Right ventricle myocardium superior (tissue), 1 donor: ENCODE data around the gene CAMK4. TPM values are rescaled to one million over a fixed set of nuclear protein-coding genes. Genes with fewer than 3 reads are reported as not detected.

Experiments
- ATAC-seq: fragments of 200-7000 bp; cut with Tn5 transposase; one replicate; pipeline ENCODE4 v1.9.1; 2020; ENCODE audit warnings: mild to moderate bottlenecking; ENCODE audit not compliant: poor library complexity
- DNase-seq: peaks from one replicate; pipeline ENCODE4 v3.0.0-alpha.2; 2020
- intact Hi-C: fragments of 100-400 bp; cut with DNase I; formaldehyde crosslinking; loops from one replicate; pipeline ENCODE4 v1.11.2; 2022
- total RNA-seq: library from RNA; stranded (reverse); fragmentation: NEBNext Ultra II Directional; extraction: Animal tissue kit (Norgen Biotek cat#: 25700); gene quantifications from one replicate; pipeline ENCODE4 v1.2.1, GENCODE V29; 2021
- donor health status: DM: no; HTN: yes; CAD: no; lungs with severe emphysema.

Gene CAMK4
- total RNA-seq, 1 donor from 2014 or later: 0.16 TPM

DNA sequence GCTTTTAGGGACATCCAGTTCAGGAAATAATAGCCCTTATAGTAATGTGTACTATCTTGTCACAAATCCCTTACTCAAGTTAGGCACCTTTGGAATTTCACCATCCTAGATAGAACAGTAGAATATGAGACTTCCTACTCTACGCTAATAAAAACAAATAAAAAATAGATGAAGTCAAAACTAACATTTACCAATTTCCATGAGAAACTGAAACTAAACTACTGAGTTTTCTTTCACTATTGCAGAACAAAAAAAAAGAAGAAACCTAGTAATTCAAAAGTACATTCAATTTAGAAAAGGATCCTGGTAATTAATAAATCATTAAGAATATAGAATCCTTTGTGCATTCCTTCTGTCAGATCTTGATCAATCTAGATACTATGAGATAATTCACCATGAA lies 274.2 kb downstream of the CAMK4 start:
- ATAC-seq: no peak
- intact Hi-C loops: no loop called here
- no peak for DNase-seq

DNA sequence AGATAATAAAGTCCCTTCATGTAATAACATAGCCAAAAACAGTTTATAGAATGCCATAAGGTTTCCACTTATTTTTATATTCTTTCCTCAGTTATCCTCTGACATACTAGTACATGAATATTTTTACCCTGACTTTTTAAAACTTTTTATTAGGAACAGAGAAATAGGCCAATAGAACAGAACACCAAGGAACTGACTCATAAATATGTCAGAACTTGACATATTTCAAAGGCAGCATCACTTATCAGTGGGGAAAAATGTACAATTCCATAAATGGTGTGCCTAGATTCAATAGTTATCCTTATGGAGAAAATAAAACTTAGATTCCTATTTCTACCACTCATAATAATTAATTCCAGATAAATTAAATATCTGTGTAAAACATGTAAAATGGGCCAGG lies 278.8 kb downstream of the CAMK4 start:
- intact Hi-C loops: no loop called here
- DNase-seq (no peak), ATAC-seq (no peak)

DNA sequence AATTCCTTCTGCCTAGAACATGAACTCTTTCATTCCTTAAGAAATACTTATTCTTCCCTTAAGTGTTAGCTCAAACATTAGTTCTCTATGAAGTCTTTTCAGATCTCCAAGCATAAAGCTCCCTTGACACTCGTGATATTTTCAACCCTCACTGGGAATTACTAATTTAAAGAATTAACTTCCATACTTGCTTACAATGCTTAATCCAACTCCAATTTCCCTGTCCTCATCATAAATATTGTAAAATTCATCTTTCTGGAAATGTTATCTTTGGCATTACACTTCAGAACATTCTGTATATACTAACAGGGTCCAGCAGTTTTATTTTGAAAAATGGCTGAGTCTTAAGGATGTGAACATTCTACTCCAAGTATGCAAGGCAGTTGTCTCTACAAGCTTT lies 280.9 kb downstream of the CAMK4 start:
- no peak for ATAC-seq
- intact Hi-C loops: no loop called here
- DNase-seq: no peak

DNA sequence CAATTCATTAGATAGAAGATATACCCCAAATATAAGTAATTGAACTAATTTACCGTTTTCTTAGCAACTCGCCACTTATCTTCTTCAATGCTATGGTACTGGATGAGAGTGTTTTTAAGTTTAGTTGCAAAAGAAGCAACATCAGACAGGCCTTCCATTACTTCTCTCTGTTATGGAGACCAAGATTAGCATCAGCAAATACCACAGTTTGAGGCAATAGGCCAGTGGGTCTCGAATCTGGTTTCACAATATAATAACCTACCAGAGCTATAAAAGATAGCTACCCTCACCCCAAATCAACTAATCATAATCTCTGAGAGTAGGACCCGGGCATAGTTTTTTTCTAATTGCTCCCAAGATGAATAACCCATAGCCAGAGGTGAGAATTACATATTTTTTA lies 283.1 kb downstream of the CAMK4 start:
- intact Hi-C loops: no loop called here
- DNase-seq: no peak
- no peak for ATAC-seq

DNA sequence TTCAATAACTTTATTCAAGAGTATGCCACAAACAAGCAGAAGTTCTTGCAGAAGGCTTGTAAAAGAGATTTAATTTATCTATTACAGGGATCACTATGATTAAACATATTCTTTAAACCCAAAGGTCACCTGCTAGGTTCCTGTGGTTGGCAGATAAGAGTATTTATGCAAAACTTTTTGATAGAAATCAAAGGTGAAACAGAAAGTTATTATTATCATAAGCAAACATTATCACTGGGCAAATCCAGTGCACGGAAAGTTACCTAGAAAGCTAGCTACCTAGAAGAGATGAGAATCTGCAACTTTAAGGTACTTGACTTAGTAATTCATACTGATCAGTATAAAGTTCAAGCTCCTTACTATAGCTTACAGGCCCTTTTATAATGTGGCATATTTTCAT lies 284.9 kb downstream of the CAMK4 start:
- ATAC-seq: no peak
- intact Hi-C loops: no loop called here

DNA sequence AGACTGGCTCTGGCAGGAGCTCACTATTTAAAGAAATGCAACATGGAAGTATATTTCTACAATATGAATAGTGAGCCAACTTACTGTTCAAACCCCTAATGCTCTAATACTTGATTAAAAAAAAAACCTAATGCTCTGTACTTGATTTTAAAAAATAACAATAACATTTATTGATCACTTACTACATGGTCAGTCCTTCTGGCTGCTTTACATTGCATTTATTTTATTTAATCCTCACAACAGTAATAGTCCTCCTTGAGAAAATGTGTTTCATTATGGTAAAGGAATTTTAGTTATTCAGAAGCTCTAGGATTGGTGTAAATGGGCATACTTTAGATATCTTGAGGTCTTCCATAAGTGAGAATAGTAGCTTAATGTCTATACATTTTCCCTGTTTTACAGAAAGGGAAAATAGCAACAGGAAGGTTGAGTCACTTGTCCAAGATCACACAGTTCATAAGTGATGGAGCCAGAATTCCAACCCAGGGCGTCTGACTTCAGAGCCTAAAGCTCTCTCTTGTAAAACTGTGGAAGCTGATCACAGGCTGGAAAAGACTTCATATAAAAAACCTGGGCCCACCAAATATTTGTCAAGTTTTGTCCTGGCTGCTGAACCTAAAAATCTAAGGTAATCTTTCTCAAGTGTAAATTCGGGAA lies 287.1 kb downstream of the CAMK4 start:
- ATAC-seq: no peak
- no peak for DNase-seq
- intact Hi-C loops: no loop called here

More for the DNA sequence above, 284.9 kb downstream of the CAMK4 start:
- no peak for DNase-seq

DNA sequence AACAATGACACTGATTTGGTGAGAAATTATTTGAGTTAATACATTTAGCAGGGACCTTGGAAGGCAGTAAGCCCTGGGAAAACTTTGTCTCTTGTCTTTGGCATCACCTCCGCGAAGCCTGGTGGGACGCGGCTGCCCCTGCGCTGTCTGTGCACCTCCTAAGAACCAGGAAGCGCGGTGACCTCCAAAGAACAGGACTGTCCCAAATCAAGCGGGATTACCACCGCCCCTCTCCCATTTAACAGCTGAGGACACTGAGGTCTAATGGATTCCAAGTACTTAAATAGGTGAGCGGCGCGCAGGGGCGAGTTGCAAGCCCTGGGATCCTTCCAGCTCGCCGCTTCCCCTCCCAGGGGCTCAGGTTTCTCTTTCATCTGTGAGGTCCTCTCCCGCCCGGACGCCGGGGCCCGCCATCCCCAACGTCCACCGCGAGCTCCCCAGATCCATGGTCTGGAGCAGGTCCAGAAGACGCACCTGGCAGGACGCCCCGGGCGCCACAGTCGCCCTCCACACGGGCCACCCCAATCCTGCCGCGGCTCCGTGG lies 287.7 kb downstream of the CAMK4 start:
- no peak for DNase-seq
- peak; percentile 25 for ATAC-seq
- intact Hi-C loops: no loop called here

DNA sequence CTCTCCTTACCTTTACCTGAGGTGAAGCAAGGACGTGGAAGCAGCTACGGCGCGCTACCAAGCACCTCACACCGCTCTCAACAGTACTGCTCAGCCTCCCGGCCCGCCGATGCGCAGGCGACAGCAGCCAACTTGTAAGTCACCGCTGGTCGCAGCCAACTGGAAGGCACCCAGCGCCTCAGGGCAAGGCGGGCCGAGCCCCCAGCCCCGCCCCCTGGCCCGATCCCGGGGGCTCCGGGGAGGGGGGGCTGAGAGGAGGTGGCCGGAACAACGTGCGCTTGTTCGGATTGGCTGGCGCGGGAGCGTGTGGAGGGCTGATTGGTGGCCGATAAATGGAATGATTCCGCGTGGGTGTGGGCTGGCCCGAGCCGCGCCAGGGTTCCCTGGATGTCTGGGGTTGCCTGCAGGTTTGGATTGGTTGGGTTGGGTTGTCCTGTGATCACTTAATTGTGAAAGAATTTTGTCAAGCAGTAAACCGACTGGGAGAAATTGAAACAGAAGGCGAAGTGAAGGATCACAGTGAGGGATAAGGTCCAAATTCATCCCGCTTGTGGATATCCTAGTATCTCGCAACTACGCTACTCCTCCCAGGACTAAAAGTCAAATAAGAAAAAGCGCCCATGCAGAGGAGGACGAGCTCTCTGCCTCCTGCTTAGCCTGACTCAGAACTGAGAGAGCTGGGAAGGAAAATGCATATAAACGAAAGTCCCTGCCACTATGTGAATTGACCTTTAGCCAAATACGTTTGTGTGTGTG lies 288.4 kb downstream of the CAMK4 start, which contains the start of gene STARD4:
Gene STARD4 (minus strand): TSS at position 161 of the 756 bp plus-strand sequence. CDS start 5,102 bp downstream, outside the sequence.
- intact Hi-C loops: no loop called here
- DNase-seq (peak; percentile 96), ATAC-seq (peak; percentile 98)

DNA sequence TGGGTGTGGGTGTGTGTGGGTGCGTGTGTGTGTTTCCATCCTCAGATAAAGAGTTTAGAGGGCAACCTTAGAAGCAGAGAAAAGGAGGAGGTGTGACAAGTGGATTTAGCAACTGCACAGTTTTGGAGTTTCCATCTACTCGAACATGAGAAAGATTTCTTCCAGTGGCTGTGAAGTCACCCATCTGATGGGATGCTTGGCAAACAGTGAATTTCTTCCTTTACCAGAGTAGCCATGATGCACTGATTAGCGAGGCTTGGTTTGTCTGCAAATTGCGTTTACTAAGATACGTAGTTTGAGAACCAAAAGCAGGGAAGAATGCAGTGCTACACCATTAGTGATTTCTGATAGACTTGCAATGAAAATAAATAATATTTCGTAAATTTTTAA lies 288.9 kb downstream of the CAMK4 start:
- intact Hi-C loops: no loop called here
- DNase-seq: no peak
- ATAC-seq: no peak

DNA sequence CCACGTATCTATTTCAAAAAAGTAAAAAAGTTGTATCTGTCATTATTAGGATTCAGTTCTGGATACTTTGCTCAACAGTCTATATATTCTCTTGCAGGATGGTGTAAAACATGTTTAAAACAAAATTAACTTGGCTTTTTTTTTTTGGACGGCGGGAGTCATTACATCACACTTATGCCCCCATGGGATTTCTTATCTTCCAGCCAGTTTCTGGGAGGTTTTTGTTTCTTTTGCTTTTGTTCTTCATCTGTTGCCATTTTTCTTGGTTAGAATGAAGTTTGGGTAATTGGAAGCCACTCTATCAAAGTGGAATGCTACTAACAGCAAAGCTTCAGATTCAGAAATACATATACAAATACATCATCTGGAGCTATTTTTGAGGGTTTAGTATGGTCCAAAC lies 289.9 kb downstream of the CAMK4 start:
- DNase-seq: no peak
- intact Hi-C loops: no loop called here

DNA sequence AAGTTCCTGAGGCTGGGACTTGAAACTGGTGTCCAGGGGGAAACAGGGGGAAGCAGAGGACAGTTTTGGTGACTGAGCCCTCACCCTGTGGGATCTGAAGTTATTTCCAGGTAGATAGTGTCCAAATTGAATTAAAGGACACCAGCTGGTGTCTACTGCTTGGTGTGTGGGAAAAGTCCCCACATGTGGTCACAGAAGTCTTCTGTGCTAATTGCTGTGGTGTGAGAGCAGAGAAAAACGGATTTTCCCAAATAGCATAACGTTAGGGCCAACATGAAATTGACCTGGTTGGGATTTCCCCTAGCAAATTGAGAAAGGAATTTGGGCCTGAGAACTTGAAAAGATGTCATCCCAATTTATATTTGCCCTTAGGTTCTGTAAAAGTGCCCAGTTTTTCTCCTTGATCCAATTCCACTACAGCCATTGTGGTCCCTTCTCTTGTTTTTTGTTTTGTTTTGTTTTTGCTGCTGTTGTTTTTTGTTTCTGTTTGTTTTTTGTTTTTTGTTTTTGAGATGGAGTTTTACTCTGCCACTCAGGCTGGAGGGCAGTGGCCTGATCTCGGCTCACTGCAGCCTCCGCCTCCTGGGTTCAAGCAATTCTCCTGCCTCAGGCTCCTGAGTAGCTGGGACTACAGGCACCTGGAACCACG lies 293.8 kb downstream of the CAMK4 start:
- intact Hi-C loops: no loop called here
- ATAC-seq (no peak), DNase-seq (no peak)

More for the DNA sequence above, 289.9 kb downstream of the CAMK4 start:
- ATAC-seq: no peak

DNA sequence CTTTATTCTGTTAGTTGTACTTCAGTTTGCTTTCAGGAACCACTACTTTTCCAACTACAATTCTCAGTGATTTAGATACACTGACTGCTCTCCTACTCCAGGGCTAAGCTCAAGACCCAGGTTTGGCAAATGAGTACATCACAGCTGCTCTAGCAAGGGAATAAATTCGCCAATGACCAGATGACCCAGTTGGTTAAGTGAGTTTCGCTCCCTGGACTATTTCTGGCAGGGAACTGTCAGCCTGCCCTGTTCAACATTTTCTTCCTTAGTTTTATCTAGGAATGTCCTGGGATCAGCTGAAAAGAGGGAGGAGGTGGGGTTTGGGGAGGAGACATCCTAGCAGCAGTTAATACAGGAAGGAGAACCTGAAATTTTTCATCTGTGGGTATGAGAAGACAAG lies 294.6 kb downstream of the CAMK4 start:
- DNase-seq (no peak), ATAC-seq (no peak)
- intact Hi-C loops: no loop called here

DNA sequence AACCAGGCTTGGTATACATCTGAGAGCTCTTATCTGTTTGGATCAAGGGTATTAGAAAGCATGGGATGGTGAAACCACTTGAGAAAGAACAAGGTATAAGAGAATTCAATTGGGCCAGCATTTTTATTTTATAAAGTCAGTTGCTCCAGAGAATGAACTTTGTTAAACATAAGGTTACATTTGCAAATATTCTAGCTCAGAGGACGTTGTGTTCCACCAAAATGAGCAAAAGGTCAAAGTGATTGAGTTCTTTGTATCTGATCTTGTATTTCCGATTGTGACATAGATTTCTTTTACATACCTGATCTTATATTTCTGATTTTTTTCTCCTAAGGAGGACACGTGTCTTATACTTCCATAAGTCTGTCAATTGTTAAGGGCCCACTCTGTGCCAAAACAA lies 296.7 kb downstream of the CAMK4 start:
- DNase-seq (no peak), ATAC-seq (no peak)
- intact Hi-C loops: no loop called here

DNA sequence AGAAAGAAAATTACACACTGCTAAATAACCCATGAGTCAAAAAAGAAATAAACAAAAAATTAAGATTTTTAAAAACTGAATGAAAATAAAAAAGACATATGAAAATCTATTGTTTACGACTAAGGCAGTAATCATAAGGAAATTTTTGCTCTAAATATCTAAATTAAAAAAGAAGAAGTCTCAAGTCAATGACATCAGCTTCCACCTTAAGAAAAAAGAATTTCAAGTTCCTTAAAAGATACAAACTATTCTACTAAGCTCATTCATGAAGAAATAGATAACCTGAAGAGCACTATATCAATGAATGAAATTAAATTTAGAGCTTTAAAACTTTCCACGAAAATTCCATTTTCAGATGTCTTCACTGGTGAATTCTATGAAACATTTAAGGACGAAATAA lies 303.9 kb downstream of the CAMK4 start:
- no peak for ATAC-seq
- DNase-seq: no peak
- intact Hi-C loops: no loop called here

DNA sequence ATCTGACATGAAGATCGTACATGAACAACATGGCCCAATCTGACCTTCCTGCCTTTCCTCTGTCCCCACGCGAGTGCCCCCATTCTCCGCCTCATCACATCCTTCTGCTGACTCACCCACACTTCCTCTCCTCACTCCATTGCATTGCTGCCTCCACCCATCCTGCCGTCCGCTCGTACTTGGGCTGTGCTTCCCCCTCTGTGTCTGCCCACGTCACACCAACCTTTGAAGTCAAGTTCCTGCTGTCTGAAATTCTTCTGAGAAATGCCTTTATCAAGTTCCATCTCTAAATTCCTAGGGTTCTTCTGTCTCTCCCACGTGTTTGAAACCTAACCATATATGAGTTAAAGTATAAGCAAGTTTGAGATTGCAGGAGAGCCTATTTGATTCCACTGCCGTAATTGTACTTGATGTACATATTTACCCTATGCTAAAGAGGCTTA lies 306.1 kb downstream of the CAMK4 start:
- ATAC-seq: peak; percentile 89
- intact Hi-C loops: loop anchor here (5.0 kb wide), 1 partner anchor 617 kb away; no protein-coding TSS in a partner anchor
- peak; percentile 80 for DNase-seq

DNA sequence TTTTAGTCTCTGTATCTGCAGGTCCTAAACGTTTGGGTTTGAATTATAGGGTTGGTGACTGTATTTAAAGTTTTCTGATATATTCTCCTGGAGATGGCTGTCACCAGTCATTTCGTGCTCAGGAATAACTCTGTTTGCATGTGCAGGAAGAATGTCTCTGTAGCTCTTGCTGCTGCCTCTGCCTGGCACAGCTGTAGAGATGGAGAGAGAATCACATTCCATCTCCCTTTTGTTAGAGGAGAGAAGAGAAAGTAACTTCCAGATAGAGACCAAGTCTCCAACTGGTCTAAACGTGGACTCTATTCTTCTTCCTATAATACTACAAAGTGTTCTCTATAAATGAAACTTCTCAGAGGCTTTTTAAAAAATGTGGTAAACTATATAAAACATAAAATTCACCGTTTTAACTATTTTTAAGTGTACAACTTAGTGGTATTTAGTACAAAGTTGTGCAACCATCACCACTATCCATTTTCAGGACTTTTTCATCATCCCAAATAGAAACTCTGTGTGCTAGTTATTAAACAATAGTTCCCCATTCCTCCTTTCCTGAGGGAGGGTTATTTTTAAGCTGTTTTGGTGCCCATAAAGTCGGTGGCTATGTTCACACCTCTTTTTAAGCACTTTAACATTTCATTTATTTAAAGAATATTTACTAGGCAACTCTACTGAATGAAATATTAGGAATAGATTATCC lies 308.9 kb downstream of the CAMK4 start:
- ATAC-seq (no peak), DNase-seq (no peak)
- intact Hi-C loops: loop anchor here (5.0 kb wide), 1 partner anchor 614 kb away; no protein-coding TSS in a partner anchor

DNA sequence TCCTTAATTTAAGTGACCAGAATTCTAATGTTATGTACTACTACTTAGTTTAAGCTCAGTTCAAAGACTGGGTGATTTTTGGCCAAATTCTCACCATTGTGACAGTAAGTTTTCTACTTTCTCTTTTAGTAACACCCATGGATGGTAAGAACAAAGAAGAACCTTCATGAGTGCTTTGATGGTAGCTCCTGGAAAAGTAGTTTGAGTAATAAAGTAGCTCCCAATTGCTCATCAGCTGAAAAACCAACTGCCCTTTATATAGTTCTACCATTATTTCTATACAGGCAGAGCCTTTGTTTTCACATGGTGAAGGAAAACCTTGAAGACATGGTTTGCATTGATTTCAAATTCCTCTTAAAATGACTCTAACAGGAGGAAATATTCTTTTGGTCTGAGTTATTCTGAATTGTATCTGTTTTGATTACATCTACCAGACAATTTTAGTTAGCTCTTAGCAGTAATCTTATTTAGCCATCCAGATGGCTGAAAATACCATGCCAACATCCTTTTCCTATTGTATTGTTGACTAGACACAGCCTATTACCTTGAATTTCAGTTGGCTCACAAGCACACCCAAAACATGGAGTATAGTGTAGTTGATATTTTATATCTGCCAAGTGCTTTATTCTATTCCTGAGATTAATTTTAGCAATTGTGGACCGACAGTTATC lies 311.8 kb downstream of the CAMK4 start:
- intact Hi-C loops: no loop called here
- no peak for ATAC-seq

More for the DNA sequence above, 311.8 kb downstream of the CAMK4 start:
- no peak for DNase-seq
